GM19372 (cell line): ENCODE results near the gene TRAPPC2B.

Source experiments
- ATAC-seq: cut with Tn5 transposase; IDR thresholded peaks from one replicate; pipeline ENCODE4 v1.9.1; 2021; ENCODE audit warnings: mild to moderate bottlenecking, low read depth, moderate library complexity; ENCODE audit not compliant: unreplicated experiment

Gene TRAPPC2B

GRCh38 chr19:57362997-57363687 lies at the start of gene TRAPPC2B, which contains the start of gene ZNF547:
Gene TRAPPC2B, plus strand, starts transcription at chr19:57363551. Its CDS starts 1,283 bp downstream, at chr19:57364834.
Gene ZNF547, plus strand, starts transcription at chr19:57363551. Its CDS starts 5,005 bp downstream, at chr19:57368556.
- peak; percentile 94 for ATAC-seq

GRCh38 chr19:57314146-57314545 lies 49.2 kb upstream of the TRAPPC2B start:
- no peak for ATAC-seq

DNA sequence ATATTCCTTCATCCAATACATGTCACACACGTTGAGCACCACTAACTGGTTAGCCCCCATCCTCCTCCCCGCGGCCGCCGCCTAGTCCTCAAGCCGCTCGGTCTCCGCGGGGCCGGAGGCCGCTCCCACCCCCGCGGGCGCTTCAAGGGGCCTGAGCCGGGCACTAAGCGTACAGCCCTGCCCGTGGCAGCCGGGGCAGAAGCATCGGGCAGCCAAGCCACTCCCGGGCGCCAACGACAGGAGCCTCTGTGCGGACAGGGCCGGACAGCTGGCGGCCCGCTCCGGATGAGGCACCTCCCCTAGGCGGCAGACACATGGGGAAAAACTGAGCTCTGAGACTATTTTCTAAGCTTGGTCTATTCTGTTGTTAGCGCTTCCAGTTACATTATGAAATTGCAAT lies 45.8 kb upstream of the TRAPPC2B start:
- ATAC-seq = no peak

DNA sequence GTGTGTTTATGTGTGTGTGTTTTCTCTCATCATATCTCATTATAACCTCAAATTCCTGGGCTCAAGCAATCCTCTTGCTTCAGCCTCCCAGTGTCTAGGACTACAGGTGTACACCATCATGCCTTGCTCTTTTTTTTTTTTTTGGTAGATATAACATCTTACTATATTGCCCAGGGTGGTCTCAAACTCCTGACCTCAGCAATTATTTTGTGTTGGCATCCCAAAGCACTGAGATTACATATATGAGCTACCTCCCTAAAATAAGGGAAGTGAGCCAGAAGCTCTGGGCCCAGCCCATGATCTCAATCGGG lies 43.5 kb upstream of the TRAPPC2B start:
- ATAC-seq = no peak

- ATAC-seq = peak; percentile 93
These were observed 42.9 kb upstream of the TRAPPC2B start, which contains the start of gene ZNF543 for GRCh38 chr19:57320180-57321084. Gene ZNF543, plus strand, starts transcription at chr19:57320472. Its CDS starts 382 bp downstream, at chr19:57320854.

GRCh38 chr19:57321116-57321515 lies 42.2 kb upstream of the TRAPPC2B start:
- ATAC-seq = no peak

GRCh38 chr19:57321751-57322150 lies 41.6 kb upstream of the TRAPPC2B start:
- ATAC-seq = no peak

DNA sequence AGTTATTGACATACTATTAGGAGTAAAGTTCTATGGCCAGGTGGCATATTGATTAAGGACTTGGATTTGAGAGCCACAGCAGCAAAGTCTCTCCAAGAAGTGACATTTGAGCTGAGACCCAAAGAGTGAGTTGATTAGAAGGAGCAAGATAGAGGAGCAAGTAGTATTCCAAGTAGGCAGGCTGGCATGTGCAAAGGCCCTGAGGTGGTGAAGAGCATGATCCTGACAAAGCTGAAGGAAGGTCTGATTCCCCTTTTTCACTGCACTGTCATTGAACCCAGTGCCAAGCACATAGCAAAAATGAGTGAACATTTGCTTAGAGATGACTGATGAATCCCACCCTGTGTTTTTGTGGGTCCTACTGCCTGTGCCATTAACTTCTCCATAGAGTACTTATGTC lies 38.4 kb upstream of the TRAPPC2B start:
- ATAC-seq = no peak

- no peak for ATAC-seq
These were observed 35.4 kb upstream of the TRAPPC2B start for GRCh38 chr19:57327993-57328392.

DNA sequence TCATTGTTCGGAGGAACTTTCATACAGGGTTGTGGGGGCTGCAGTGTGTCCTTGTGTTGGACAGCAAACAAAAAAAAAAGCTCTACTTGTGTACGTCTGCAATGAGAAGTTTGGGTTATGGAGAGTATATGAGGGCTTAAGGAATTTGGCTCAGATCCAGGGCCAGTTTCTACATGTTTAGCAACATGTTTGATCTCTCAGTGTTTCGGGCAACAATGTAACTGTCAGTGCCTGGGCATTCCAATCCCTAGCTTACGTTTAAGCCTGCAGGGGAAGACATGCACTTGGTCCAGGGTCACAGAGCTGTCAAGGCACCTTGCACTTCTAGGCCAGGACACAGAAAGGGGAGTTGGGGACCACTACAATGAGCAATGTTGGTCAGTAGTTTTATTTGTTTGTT lies 29.2 kb upstream of the TRAPPC2B start:
- no peak for ATAC-seq

- no peak for ATAC-seq
These were observed 24.5 kb upstream of the TRAPPC2B start for GRCh38 chr19:57338877-57339276.

- no peak for ATAC-seq
These were observed 20.8 kb upstream of the TRAPPC2B start for GRCh38 chr19:57342582-57342981.

- ATAC-seq = no peak
These were observed 15.2 kb upstream of the TRAPPC2B start for GRCh38 chr19:57348136-57348535.

- peak; percentile 99 for ATAC-seq
These were observed 12.2 kb upstream of the TRAPPC2B start, which contains the start of gene ZNF304 for GRCh38 chr19:57350877-57351805. Gene ZNF304, plus strand, starts transcription at chr19:57351271. Its CDS starts 394 bp downstream, at chr19:57351665.

- no peak for ATAC-seq
These were observed 11.5 kb upstream of the TRAPPC2B start for GRCh38 chr19:57351867-57352266.

- no peak for ATAC-seq
These were observed 7.4 kb upstream of the TRAPPC2B start for GRCh38 chr19:57355916-57356315.

DNA sequence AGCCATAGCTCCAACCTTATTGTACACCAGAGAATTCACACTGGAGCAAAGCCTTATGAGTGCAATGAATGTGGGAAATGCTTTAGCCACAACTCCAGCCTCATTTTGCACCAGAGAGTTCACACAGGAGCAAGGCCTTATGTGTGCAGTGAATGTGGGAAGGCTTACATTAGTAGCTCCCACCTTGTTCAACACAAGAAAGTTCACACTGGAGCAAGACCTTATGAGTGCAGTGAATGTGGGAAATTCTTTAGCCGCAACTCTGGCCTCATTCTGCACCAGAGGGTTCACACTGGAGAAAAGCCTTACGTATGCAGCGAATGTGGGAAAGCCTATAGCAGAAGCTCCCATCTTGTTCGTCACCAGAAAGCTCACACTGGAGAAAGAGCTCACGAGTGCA lies 5.9 kb upstream of the TRAPPC2B start:
- no peak for ATAC-seq

- no peak for ATAC-seq
These were observed 4.1 kb upstream of the TRAPPC2B start for GRCh38 chr19:57359300-57359699.

GRCh38 chr19:57362419-57362818 lies 932 bp upstream of the TRAPPC2B start:
- ATAC-seq = no peak

GRCh38 chr19:57363688-57364181 lies 384 bp downstream of the TRAPPC2B start:
- ATAC-seq = no peak
